HL-60 (cell line): ENCODE data around the gene TMEM171.

Source experiments
- DNase-seq, 2 experiments: peaks; one replicate each; pipeline ENCODE4 v3.0.0-alpha.2; 2010 to 2020; ENCODE audit warnings: low read depth in 1 of 2, low spot score in 1 of 2
- H3K27ac ChIP-seq: fragments of 250-450 bp; sonication (Bioruptor Pico); replicated peaks from 2 replicates; pipeline ENCODE4 v1.5.1; 2020; ENCODE audit warnings: mild to moderate bottlenecking, moderate library complexity
- H3K27me3 ChIP-seq: fragments of 250-450 bp; sonication (Bioruptor Pico); 2 replicates; pipeline ENCODE4 v1.5.1; 2021; ENCODE audit warnings: mild to moderate bottlenecking, moderate library complexity; ENCODE audit not compliant: insufficient read depth, poor library complexity, severe bottlenecking
- H3K4me3 ChIP-seq: replicated peaks from 2 replicates; pipeline ENCODE4 v1.5.1; 2011; ENCODE audit warnings: mild to moderate bottlenecking, control low read depth, low read length; ENCODE audit not compliant: insufficient read depth
- CTCF ChIP-seq: IDR thresholded peaks from one replicate; pipeline ENCODE4 v1.5.1; 2011; ENCODE audit warnings: low read length, control low read depth, inconsistent platforms; ENCODE audit not compliant: insufficient read depth
- GABPA ChIP-seq: IDR thresholded peaks from 2 replicates; pipeline ENCODE4 v1.6.1; 2012; ENCODE audit warnings: low read depth
- POLR2AphosphoS5 ChIP-seq: IDR thresholded peaks from 2 replicates; pipeline ENCODE4 v1.6.1; 2012; ENCODE audit warnings: low read depth
- REST ChIP-seq: IDR thresholded peaks from 2 replicates; pipeline ENCODE4 v1.6.1; 2012; ENCODE audit warnings: low read depth; ENCODE audit not compliant: insufficient replicate concordance
- SPI1 ChIP-seq: IDR thresholded peaks from 2 replicates; pipeline ENCODE4 v1.6.1; 2012; ENCODE audit warnings: low read depth, mild to moderate bottlenecking, borderline replicate concordance

The TMEM171 gene

GRCh38 chr5:73112359-73112758 is 8.0 kb upstream of the TMEM171 start:
- no peak overlapping the region for H3K27ac ChIP-seq
- no peak for DNase-seq
- H3K27me3 ChIP-seq, result no peaks in the 10 kb centered on the region
- no peak for TF ChIP-seq REST
- TF ChIP-seq CTCF, result no peak
- TF ChIP-seq SPI1, result no peak
- TF ChIP-seq POLR2AphosphoS5, result no peak
- no peak for TF ChIP-seq GABPA
- no peak overlapping the region for H3K4me3 ChIP-seq

GRCh38 chr5:73114044-73114688 is 6.2 kb upstream of the TMEM171 start:
- TF ChIP-seq REST, result no peak
- no peak for TF ChIP-seq CTCF
- no peak for TF ChIP-seq GABPA
- no peak for TF ChIP-seq POLR2AphosphoS5
- no peak for TF ChIP-seq SPI1

GRCh38 chr5:73115399-73116051 is 4.8 kb upstream of the TMEM171 start:
- TF ChIP-seq CTCF, result no peak
- TF ChIP-seq REST, result no peak
- TF ChIP-seq POLR2AphosphoS5, result no peak
- no peak for TF ChIP-seq SPI1
- TF ChIP-seq GABPA, result no peak
- no peak for DNase-seq
- Histone ChIP-seq H3K27ac (no peak overlapping the region), H3K27me3 (no peaks in the 10 kb centered on the region), H3K4me3 (no peak overlapping the region)

More at GRCh38 chr5:73114044-73114688, 6.2 kb upstream of the TMEM171 start:
- Histone ChIP-seq H3K27ac (no peak overlapping the region), H3K4me3 (no peak overlapping the region), H3K27me3 (no peaks in the 10 kb centered on the region)
- no peak for DNase-seq
